Measurements from ENCODE around the gene POLDIP2. TPM values are rescaled to one million over a fixed set of nuclear protein-coding genes. Genes with fewer than 3 reads are reported as not detected.

POLDIP2 gene
- total and polyA plus RNA-seq, 2 of the 13 experiments (the other 11 are each of a cell fraction or from before 2014, with no cell fraction given): 85.9 to 114 TPM

- no peak for TF ChIP-seq ATF6 (CRISPR knock-in tag; conservative IDR thresholded peaks at IDR 0.05)
- peak; percentile 47; the same call in 1 of the 2 replicates for TF ChIP-seq AHDC1 (CRISPR knock-in tag; IDR thresholded peaks at IDR 0.05; ENCODE audit: borderline replicate concordance)
- TF ChIP-seq ZNF574 (CRISPR knock-in tag; IDR thresholded peaks at IDR 0.05): peak; percentile 56
- TF ChIP-seq KDM6A (CRISPR knock-in tag; IDR thresholded peaks at IDR 0.05; ENCODE audit: low read depth): no peak
- no peak for TF ChIP-seq NRL (CRISPR knock-in tag; IDR thresholded peaks at IDR 0.05; ENCODE audit: borderline replicate concordance)
- TF ChIP-seq KMT2B (CRISPR knock-in tag; IDR thresholded peaks at IDR 0.05): no peak
- TF ChIP-seq TFE3 (CRISPR knock-in tag; IDR thresholded peaks at IDR 0.05): peak; percentile 43; the same call in 1 of the 2 replicates
- peak; percentile 62; the same call in 1 of the 2 replicates for TF ChIP-seq RAD21 (CRISPR knock-in tag; IDR thresholded peaks at IDR 0.05)
- TF ChIP-seq ESRRA (CRISPR knock-in tag; IDR thresholded peaks at IDR 0.05; ENCODE audit: low read depth): peak; percentile 79; the same call in 1 of the 2 replicates
- peak; percentile 29 for TF ChIP-seq SKI (IDR thresholded peaks at IDR 0.05; ENCODE audit: partially characterized antibody)
- no peak for TF ChIP-seq BCL3 (CRISPR knock-in tag; IDR thresholded peaks at IDR 0.05)
- TF ChIP-seq MLLT10 (CRISPR knock-in tag; IDR thresholded peaks at IDR 0.05): no peak
- no peak for TF ChIP-seq ZNF33A (CRISPR knock-in tag; IDR thresholded peaks at IDR 0.05; ENCODE audit: borderline replicate concordance)
- TF ChIP-seq KDM1A (CRISPR knock-in tag; IDR thresholded peaks at IDR 0.05): no peak
- TF ChIP-seq GFI1 (CRISPR knock-in tag; IDR thresholded peaks at IDR 0.05; ENCODE audit: borderline replicate concordance): peak; percentile 73; the same call in 1 of the 2 replicates
These were observed 10.5 kb downstream of the POLDIP2 start (continued) for GRCh38 chr17:28346746-28347246.
